ENCODE results near the gene SCAMP2.
"Not testable (repeated sequence)": the region's sequence is repeated elsewhere in the genome, so short reads cannot be mapped to it uniquely, and the experiment has no call there.

The SCAMP2 gene

DNA sequence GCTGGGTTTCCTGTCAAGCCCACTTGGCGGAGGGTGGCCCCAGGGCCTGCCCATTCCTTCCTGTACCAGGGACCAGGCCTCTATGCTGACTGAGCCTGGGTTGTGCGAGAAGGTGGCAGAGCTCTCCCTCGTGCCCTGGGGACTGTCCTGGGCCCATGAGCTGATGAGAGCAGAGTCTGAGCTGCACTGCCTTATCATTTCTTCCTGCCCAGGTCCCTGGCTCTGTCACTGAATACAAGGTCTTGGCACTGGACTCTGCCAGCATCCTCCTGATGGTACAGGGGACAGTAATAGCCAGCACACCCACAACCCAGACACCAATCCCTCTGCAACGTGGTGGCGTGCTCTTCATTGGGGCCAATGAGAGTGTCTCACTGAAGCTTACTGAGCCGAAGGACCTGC lies 24.1 kb upstream of the SCAMP2 start:
- Histone ChIP-seq H3K27ac (no peak overlapping the region), H3K4me3 (no peak overlapping the region)
- TF ChIP-seq, protein P1, sequence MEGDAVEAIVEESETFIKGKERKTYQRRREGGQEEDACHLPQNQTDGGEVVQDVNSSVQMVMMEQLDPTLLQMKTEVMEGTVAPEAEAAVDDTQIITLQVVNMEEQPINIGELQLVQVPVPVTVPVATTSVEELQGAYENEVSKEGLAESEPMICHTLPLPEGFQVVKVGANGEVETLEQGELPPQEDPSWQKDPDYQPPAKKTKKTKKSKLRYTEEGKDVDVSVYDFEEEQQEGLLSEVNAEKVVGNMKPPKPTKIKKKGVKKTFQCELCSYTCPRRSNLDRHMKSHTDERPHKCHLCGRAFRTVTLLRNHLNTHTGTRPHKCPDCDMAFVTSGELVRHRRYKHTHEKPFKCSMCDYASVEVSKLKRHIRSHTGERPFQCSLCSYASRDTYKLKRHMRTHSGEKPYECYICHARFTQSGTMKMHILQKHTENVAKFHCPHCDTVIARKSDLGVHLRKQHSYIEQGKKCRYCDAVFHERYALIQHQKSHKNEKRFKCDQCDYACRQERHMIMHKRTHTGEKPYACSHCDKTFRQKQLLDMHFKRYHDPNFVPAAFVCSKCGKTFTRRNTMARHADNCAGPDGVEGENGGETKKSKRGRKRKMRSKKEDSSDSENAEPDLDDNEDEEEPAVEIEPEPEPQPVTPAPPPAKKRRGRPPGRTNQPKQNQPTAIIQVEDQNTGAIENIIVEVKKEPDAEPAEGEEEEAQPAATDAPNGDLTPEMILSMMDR (IDR thresholded peaks at IDR 0.05): no peak
- no peak for DNase-seq (ENCODE audit: low spot score)

DNA sequence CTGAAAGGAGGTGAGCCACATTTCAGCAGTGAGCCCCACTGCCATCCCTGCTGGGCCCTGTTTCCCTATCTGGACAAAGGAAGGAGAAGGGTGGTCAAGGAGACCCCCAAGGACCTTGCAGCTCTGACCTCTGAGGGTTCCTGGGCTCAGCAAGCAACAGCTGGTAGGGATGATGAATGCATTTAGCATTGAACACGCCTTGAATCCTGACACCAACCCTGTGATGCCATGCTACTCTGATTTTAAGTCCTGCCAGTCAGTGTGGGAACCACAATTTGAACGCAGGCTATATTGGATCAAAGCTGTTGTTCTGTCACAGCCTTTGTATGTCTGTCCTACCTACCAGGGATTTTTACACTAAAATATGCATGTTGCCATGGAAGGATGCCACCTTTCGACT lies 23.2 kb upstream of the SCAMP2 start:
- Histone ChIP-seq H3K27ac (no peak overlapping the region), H3K4me3 (no peak overlapping the region)
- no peak for DNase-seq (ENCODE audit: low spot score)
- TF ChIP-seq, protein P1 (IDR thresholded peaks at IDR 0.05): no peak

DNA sequence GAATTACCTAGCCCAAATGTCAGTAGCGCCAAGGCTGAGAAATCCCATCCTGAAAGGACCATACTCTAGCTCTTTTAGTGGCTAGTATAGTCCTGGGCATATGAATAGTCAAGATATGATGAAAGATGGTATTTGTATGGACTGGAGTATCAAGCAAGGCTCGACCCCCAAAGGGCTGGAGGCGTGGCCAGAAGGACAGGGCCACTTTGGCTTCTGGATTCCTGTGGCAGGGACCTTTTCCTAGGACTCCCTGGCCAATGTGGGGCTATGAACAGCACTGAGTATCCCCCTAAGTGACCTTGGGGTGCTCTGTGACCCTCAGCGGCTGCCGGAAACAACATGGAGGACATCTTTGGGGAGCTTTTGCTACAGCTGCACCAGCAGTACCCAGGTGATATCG lies 22.7 kb upstream of the SCAMP2 start:
- no peak for DNase-seq (ENCODE audit: low spot score)
- Histone ChIP-seq H3K4me3 (no peak overlapping the region), H3K27ac (no peak overlapping the region)
- TF ChIP-seq, protein P1 (IDR thresholded peaks at IDR 0.05): no peak

DNA sequence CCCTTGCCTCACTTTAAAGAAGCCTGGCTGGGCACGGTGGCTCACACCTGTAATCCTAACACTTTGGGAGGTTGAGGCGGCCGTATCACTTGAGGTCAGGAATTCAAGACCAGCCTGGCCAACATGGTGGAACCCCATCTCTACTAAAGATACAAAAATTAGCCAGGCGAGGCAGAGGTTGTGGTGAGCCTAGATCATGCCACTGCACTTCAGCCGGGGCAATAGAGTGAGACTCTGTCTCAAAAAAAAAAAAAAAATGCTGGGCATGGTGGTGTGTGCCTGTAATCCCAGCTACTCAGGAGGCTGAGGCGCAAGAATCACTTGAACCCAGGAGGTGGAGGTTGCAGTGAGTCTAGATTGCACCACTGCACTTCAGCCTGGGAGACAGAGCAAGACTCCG lies 21.2 kb upstream of the SCAMP2 start:
- not testable (repeated sequence) for H3K27ac ChIP-seq; DNase-seq (ENCODE audit: low spot score); H3K4me3 ChIP-seq

DNA sequence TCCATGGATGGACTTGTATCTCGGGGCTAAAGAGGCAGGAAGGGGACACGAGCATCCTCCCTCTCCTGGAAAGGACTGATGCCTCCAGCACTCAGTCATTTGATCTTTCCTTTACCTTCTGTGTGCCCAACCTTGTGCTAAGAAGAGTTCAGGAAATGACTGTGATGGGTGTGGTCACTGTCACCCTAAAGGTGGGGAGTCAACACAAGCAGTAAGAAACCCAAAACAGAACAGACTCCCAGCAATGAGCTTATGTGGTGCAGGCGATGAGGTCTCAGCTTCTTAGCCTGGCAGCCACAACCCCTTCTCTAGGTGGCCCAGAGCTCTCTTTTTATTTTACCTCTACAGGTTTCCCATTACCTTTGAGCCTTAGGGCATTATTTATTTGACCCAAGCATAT lies 20.5 kb upstream of the SCAMP2 start:
- TF ChIP-seq, protein P1 (IDR thresholded peaks at IDR 0.05): no peak
- no peak for DNase-seq (ENCODE audit: low spot score)
- no peak overlapping the region for H3K4me3 ChIP-seq
- no peak overlapping the region for H3K27ac ChIP-seq

DNA sequence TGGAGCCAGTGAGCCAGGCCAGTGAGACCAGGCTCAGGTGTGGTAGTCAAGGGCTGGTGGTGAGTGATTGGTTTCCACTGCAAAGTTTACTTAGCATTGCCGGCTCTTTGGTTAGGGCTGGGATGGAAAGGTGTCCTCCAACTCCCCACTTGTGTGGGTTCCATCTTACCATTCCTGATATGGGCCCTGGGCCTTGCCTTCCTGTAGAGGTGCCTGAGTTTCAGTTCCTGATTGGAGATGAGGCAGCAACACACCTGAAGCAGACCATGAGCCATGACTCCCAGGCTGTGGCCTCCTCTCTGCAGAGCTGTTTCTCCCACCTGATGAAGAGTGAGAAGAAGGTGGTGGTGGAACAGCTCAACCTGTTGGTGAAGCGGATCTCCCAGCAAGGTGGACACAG lies 19.8 kb upstream of the SCAMP2 start:
- TF ChIP-seq, protein P1 (IDR thresholded peaks at IDR 0.05): no peak
- no peak for DNase-seq (ENCODE audit: low spot score)
- no peak overlapping the region for H3K27ac ChIP-seq
- no peak overlapping the region for H3K4me3 ChIP-seq

DNA sequence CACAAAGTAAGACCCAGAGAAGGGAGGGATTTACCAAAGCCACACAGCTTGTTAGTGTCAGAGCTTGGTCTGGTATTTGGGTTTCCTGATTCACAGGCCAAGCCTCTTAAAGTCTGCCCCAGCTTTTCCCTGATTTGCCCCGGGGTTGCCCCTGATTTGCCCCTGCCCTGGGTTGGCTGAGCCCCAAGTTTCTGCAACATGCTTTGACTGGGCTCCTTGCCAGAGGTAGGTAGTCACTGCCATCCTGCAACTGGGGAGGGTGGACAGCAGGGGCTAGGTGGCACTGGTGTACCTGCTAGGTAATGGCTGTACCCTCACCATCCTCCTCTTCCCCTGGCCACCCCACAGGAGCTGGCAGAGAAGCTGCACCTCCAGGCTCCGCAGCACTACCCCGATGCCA lies 19.1 kb upstream of the SCAMP2 start:
- Histone ChIP-seq H3K4me3 (no peak overlapping the region), H3K27ac (no peak overlapping the region)
- TF ChIP-seq, protein P1 (IDR thresholded peaks at IDR 0.05): no peak
- no peak for DNase-seq (ENCODE audit: low spot score)

DNA sequence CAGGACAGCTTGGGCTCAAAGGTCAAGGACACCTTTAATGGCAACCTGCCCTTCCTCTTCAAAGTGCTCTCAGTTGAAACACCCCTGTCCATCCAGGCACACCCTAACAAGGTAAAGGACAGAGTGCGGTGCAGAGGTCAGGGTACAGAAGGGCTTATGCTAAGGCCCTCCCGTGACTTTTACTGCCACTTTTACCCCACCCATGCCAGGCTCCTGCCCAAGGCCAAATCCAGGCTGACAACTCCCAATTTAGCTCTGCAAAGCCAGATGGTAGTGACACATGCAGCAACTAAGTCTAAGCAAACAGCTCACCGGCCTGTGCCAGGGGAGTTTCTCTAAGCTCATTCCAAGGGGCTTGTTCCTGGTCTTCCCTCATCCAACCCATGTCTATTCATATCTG lies 18.3 kb upstream of the SCAMP2 start:
- Histone ChIP-seq H3K4me3 (no peak overlapping the region), H3K27ac (no peak overlapping the region)
- TF ChIP-seq, protein P1 (IDR thresholded peaks at IDR 0.05): no peak
- no peak for DNase-seq (ENCODE audit: low spot score)
